ENCODE data around the gene RNF180.
"Not testable (repeated sequence)": the region's sequence is repeated elsewhere in the genome, so short reads cannot be mapped to it uniquely, and the experiment has no call there.

Gene RNF180

DNA sequence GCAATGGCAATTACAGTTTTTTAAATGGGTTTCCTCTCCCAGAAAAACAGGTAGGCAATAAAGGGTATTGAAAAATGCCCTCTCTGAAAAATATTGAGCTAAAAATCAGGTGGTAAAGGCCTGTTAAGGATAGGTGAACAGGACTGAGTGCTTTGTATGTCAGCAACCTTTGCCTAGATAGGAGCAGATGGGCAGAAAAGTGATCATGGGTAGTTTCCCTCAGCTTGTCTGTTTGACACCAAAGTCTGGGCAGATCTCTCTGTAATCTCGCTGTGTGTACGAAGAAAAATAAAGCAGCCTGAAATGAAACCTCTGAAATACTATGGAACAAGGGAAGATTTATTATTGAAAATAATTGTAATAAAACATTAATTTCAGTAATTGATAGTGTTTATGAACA is 15.8 kb downstream of the RNF180 start:
- DNase-seq, result peak; percentile 70

DNA sequence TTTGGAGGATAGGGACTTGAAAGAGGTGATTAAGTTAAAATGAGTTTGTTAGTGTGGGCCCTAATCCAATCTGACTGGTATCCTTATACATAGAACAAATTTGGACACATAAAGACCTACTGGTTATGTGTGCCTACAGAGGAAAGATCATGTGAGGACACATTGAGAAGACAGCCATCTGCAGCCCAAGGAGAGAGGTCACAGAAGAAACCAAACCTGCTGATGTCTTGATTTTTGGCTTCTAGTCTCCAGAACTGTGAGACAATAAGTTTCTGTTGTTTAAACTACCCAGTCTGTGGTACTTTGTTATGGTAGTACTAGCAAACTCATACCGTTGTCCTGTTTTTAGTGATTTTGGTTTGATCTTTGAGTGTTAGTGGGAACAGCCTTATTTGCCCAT is 18.3 kb downstream of the RNF180 start:
- peak; percentile 91 for DNase-seq

DNA sequence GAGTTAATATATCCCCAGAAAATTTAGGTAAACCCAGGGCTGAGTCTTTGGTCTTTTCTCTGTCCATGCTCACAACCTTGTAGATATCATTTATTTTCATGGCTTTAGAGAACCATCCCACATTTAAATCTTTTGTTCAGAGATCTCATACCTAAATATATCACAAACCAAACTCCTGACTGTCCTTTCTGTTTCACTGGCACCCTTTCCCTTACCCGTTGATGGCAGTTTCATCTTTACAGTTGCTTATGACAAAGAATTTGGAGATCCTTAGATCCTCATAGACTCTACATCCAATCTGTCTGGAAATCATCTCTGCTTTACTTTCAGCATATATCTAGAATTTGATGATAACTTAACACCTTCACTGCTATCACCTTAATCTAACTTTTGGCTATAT is 19.2 kb downstream of the RNF180 start:
- DNase-seq, result peak; percentile 65

DNA sequence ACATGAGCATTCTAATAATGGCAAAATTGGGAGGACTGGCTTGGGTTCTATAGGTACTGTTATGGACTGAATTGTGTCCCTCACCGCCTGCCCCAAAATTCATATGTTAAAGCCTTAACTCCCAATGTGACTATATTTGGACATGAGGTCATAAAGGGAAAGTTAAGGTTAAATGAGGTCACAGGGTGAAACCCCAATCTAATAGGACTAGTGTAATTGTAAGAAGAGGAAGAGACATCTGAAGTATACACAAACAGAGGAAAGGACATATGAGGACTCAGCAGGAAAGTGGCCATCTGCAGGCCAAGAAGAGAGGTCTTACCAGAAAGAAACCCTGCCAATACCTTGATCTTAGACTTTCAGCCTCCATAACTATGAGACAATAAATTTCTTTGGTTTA is 23.1 kb downstream of the RNF180 start:
- peak; percentile 80 for DNase-seq

DNA sequence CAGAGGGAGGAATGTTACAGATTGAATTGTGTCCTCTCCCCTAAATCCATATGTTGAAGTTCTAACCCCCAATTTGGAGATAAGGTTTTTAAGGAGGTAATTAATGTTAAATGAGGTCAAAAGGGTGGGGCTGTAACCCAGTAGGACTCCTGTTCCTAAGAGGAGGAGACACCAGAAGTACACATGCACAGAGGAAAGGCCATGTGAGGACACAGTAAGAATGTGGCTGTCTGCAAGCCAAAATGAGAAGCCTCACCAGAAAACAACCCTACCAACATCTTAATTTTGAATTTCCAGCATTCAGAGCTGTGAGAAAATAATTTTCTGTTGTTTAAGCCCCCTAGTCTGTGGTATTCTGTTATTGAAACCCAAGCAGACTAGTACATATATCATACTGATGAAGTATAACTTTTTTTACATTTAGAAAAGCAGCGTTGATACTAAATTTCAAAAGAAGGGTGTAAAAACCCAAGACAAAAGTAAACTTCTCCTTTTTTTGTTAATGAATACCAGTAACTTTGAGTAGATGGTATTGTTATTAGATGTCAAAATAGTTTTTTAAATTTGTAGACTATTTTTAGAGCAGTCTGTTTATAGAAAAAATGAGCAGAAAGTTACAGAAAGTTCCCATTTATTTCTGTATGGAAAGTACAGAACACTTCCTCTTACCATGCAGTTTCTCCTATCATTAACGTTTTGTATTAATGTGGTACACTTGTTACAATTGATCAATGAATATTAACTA is 25.1 kb downstream of the RNF180 start:
- DNase-seq, result peak; percentile 53

DNA sequence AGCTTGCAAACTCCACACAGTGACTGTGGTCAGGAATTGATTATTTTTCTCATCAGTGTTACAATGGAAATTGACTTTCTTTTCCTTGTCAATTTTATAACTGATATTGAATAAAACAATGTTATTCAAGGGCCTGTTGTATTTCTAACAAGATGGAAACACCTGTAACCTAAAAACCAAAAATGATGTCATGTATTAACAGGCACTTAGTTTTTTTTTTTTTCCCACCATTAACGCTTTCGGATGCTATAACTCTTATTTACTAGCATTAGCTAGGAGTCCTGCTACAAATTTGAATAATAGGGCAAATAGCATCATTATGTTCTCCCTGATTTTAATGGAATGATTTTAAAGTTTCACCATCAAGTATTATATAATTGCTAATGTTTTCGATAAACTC is 30.3 kb downstream of the RNF180 start:
- DNase-seq, result no peak

DNA sequence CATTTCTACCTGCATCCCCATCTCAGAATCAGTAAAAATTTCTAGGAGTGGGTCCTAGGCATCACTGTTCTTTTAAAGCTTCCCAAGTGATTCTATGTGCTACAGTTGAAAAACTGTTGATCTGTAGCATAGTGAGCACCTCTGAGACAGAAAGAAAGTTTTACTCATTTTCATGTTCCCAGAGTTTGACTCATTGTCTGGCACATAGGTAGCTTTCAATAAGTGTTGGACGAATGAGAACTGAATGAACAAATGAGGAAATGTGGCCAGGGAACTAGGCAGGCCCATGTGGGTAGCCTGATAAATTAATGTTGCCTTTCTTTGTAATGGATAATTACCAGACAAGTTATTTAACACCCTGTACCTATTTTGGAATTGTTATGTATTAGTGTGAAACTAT is 33.8 kb downstream of the RNF180 start:
- no peak for DNase-seq

DNA sequence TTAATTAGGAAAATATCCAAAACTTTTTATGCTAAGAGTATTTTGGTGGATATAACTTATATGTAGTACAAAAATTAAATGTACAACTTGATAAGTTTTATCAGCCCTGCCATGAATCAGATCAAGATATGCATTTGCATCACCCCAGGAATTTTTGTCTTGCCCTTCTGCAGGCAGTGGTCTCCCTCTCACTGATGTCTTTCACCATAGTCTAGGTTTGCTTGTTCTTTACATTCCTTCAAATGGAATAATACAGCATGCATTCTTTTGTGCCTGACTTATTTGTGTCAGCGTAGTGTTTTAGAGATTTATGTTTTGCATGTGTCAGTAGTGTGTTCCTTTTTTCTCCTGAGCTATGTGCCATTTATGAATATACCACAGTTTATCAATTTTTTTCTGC is 36.4 kb downstream of the RNF180 start:
- no peak for DNase-seq

DNA sequence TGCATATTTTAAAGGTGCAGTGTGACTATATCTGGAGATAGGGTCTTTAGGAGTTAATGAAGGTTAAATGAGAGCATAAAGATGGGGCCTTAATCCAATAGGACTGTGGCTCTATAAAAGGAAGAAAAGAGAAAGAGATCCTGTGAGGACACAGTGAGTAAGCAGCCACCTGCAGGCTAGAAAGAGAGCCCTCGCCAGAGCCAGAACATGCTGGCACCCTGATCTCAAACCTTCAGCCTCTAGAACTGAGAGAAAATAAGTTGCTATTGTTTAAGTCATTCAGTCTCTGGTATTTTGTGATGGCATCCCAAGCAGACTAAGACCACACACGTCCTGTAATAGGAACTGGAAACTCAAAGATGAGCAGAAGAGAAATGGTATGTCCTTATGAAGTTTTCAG is 41.0 kb downstream of the RNF180 start:
- DNase-seq, result peak; percentile 51

DNA sequence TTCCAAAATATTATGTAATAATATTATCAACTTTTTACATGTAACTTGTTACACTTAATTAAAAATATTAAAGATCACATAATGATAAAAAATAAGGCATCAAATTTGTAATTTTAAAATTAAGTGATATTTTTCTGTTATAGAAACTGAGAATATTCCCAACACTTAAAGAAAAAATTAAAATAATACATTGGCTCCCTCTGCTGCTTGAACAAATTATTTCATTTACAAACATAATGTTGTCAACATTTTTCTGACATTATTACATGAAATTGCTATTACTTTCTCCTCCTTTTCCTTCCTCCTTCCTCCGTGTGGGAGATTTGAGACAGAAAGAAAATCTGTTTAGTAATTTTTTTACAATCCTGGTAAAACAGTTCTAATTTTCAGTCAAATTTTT is 42.3 kb downstream of the RNF180 start:
- peak; percentile 55 for DNase-seq

DNA sequence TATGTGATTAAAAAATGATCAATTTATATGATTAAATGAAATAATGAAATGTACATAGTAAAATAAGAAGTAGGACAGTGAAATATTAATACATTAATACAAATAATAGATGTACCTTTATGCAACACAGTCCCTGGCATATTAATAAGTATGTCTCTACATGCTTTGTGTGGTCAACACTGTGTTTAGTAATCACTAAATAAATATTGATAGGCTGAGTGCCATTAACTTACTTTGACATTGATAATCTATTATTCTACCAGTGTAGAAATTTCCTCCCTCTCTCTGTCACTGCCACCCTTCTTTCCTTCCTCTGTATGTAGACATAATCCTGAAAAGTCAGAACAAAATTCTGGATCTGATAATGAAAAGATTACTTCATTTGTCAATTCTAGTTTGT is 43.7 kb downstream of the RNF180 start:
- DNase-seq, result no peak

DNA sequence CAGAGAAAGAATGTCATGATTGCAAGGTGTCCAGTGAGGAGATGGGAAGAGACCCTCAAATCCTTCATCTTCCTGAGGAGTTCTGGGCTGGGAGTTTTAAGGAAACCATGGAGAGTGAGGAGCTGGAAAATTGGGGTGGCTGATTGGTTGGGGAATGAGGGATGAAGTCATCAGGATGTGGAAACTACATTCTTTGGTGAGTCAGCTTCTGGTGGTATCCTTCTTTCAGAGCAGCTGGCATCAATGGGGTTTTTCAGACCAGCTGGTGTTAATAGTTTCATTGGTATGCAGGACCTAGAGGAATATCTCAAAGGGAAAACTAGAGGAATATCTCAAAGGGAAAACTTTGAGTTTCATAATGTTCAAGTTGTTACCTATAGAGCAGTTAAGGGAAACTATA is 45.2 kb downstream of the RNF180 start:
- DNase-seq, result no peak

DNA sequence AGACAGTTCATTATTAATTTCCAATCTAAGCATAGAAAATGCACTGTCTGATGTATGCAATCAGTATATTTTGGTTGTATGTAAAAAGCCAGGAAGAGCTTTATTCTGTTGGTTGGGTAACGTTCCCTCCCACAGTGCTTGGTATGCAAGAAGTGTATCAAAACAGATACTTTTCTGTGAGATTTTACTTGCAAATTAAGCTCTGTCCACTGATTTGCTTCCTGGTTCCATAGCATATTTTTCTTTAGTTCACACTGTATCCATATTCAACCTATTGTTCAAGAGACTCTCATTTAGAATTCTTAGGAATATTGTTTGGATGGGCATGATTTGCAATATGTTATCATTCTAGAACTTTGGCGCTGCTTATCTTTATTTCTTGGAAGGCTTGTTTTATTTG is 47.4 kb downstream of the RNF180 start:
- DNase-seq, result no peak

DNA sequence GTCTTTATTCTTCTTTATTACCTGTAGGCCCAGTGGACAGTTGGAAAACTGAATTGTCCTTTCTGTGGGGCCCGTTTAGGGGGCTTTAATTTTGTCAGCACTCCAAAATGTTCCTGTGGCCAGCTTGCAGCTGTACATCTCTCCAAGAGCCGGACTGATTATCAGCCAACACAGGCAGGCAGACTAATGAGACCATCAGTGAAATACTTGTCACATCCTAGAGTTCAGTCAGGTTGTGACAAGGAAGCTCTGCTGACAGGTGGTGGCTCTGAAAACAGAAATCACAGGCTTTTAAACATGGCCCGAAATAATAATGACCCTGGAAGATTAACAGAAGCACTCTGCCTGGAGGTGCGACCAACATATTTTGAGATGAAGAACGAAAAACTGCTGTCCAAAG is 47.9 kb downstream of the RNF180 start:
- no peak for DNase-seq

DNA sequence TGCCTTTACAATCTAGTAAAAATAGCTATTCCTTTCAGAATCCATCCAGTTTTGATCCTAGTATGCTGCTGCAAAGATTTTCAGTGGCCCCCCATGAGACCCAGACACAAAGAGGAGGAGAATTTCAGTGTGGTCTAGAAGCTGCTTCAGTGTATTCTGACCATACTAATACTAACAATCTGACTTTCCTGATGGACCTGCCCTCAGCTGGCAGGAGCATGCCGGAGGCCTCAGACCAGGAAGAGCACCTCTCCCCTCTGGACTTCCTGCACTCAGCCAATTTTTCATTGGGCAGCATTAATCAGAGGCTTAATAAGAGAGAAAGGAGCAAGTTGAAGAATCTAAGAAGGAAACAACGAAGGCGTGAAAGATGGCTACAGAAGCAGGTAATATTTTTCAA is 48.5 kb downstream of the RNF180 start:
- DNase-seq, result no peak

DNA sequence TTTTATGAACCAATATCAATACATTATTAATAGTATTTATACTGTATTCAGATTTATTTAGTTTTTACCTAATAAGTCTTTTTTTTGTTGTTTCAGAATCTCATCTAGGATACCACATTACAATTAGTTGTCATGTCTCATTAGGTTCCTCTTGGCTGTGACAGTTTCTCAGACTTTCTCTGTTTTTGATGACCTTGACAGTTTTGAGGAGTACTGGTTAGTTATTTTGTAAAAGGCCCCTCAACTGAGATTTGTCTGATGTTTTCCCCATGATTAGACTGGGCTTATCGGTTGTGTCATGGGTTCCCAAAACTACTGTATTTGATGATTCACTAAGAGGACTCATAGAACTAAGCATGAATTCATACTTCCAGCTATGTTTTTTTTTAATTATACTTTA is 56.3 kb downstream of the RNF180 start:
- DNase-seq, result no peak

DNA sequence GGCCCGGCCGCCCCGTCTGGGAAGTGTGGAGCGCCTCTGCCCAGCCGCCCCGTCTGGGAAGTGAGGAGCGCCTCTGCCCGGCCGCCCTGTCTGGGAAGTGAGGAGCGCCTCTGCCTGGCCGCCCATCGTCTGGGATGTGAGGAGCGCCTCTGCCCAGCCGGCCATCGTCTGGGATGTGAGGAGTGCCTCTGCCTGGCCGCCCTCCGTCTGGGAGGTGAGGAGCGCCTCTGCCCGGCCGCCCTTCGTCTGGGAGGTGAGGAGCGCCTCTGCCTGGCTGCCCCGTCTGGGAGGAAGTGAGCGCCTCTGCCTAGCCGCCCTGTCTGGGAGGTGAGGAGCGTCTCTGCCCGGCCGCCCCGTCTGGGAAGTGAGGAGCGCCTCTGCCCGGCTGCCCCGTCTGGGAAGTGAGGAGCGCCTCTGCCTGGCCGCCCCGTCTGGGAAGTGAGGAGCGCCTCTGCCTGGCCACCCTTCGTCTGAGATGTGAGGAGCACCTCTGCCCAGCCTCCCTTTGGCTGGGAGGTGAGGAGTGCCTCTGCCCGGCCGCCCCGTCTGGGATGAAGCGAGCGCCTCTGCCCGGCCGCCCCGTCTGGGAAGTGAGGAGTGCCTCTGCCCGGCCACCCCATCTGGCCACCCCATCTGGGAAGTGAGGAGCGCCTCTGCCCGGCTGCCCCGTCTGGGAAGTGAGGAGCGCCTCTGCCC is 59.8 kb downstream of the RNF180 start:
- DNase-seq, result not testable (repeated sequence)

DNA sequence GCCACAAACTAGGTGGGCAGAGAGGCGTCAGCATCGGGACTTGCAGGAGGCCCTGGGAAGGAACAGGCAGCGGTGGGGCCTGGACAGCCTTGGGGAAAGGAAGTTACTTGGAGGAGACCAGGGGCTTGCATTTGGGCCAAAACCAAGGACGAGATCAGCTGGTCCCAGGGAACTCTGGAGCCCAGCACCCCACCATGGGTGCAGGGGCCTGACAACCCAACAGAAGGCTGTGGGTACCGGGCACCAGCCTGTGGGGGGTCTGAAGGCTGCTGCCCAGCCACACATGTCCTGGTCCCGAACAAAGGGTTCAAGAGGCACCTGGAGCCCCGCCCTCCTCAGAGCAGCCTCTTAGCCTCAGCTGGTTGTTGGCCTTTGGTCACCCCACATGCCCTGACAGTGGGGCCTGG is 61.5 kb downstream of the RNF180 start:
- not testable (repeated sequence) for DNase-seq

DNA sequence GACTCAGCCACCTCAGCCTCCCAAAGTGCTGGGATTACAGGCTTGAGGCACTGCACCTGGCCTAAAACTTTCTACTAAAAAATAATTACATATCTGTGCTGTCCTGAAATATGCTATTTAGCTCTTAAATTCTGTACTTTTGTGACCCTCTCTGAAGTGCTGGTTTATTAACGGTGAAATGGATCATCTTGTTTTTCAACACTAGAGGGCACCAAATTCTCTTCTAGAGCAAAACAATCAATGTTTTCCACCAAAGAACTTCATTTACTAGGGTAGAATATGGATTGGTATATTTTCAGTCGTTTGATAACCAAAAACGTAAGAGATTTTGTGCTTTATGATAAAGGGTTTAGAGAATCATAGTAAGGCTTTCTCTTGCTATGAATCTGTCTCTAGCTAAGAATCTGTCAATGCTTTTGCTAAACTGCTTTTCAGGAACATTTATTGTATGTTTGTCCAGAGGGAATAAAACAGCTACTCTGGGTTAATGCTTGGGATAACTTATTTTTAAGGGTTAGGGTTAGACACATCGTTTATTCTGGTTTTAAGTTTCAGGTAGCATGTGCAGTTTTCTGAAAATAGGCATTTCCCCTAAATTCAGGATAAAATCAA is 63.6 kb downstream of the RNF180 start:
- DNase-seq, result peak; percentile 51

DNA sequence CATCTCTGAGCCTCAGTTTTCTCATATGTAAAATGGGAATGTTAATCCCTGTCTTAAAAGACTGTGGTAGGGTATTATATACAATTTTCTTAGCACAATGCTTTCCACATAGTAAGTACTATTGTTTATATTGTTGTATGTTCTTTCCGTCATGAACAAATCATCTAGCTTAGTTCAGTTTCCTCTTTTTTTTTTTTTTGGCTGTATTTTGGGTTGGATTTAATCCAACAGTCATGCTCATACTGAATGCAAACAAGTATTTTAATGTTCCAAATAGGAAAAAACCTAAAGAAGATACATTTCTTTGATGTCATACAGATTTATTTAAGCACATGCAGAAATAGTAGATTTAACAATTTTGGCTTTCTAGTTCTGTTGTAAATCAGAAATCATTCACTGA is 95.1 kb downstream of the RNF180 start:
- no peak for DNase-seq

DNA sequence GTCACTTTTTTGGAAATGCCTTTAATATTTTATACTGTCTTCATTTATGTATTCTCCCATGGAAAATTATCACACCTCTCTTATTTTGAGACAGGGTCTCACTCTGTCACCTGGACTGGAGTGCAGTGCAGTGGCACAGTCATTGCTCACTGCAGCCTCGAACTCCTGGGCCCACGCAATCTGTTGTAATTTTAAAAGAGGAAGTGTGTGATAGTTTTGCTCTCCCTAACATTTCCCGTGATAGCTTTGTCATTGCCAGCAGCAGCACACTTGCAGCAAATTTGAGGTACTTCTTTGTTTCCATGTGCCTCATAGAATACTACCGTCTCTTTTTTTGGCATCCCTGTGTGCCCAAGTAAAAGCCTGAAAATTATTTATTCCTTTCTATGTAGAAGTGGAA is 103.5 kb downstream of the RNF180 start:
- DNase-seq, result no peak

DNA sequence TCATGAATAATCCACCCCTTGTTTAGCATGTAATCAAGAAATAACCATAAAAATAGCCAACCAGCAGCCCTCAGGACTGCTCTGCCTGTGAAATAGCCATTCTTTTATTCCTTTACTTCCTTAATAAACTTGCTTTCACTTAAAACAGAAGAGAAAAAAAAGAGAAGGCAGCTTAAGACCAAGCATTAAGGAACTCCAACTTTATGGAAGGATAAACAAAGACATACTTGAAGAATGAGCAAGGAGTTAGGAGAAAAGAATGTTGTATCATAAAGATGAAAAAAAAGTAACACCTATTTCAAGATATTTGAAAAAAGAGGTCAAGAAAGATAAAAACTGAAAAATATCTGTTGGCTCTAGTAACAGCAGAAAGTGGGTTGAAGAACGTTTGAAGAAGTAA is 107.6 kb downstream of the RNF180 start:
- no peak for DNase-seq

DNA sequence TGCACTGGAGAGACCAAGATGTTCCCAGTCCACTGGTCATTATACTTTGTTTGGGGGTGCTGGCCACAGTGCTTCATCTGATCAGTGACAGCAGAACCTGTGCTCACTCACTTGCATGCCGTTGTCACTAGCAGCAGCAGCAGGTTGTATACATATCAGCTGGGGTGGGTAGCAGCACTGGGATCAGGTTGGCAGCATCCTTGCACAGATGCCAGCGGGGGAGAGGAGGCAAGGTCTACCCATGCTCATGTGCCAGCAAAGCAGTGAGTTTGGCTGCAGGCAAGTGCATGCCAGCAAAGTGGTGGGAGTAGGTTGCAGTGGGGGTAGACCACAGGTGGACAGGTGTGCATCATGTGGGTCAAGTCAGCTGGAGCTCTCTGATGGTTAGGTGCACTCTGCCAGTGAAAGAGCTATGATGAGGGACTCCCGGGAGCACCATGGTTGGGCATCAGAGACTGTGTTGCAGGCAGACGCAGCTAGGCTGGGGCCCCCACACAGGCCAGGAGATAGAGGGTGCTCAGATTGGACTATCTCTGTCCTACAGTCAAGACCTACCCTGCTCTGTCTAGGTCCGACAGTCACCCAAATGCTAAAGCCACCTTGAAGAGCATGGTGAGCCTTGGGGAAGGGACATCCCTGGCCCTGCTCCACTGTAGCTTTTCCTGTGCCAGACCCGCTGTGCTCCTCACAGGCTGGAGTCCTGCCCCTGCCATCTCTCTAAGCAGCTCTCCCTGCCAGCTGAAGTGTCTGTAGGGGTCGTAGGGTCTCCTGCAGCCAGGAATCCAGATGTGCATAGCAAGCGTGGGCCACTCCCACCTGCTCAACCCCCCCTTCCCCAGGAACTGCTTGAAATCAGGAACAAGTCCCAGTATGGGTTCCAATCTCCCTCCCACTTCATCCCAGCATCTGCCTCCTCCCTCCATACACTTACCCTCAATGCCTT is 119.8 kb downstream of the RNF180 start:
- DNase-seq, result no peak

Measured in RPMI8226 (cell line).